Measurements from ENCODE around the gene TCP11L2.

DNA sequence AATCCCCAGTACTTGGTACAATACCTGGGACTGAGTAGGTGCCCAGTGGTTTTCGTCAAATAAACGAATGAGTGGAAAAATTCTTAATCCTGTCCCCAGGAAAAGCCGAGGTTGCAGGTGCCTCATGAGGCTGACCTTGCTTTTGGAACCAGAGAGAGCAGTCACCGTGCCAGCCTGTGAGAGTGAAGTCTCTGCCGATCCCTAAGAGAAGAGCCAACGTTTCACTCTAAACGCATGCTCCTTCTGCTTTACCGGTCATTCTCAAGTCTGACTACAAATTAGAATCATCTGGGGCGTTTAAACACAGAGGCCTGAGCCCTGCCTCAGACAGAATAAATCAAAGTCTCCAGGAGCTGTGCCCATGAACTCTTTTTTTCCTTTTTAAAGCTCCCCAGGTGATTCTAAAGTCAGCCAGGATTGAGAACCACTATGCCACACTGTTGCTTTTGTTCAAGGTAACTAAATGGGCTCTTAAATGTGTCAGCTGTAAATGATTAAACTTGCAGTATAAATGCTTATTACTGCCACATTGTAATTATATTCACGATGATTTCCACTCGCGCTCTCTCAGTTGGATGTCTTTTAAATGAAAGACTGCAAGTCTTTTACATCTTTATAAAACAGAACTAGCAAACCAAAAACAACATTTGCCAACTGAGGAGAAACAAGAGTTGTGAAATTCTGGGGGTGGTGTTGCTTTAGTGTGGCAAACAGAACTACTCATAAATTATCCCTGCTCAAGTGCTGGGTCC, 26.9 kb downstream of the TCP11L2 start:
- TF ChIP-seq, protein P1, sequence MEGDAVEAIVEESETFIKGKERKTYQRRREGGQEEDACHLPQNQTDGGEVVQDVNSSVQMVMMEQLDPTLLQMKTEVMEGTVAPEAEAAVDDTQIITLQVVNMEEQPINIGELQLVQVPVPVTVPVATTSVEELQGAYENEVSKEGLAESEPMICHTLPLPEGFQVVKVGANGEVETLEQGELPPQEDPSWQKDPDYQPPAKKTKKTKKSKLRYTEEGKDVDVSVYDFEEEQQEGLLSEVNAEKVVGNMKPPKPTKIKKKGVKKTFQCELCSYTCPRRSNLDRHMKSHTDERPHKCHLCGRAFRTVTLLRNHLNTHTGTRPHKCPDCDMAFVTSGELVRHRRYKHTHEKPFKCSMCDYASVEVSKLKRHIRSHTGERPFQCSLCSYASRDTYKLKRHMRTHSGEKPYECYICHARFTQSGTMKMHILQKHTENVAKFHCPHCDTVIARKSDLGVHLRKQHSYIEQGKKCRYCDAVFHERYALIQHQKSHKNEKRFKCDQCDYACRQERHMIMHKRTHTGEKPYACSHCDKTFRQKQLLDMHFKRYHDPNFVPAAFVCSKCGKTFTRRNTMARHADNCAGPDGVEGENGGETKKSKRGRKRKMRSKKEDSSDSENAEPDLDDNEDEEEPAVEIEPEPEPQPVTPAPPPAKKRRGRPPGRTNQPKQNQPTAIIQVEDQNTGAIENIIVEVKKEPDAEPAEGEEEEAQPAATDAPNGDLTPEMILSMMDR (IDR thresholded peaks at IDR 0.05) = no peak
- TF ChIP-seq POLR2A (IDR thresholded peaks at IDR 0.05) (no peak), EP300 (IDR thresholded peaks at IDR 0.05) (no peak)

Measured in ovary (tissue), 3 donors.